ENCODE data around the gene SLC35F3.

The SLC35F3 gene

GRCh38 chr1:234022302-234022701 lies 117.8 kb downstream of the SLC35F3 start:
- no peak for DNase-seq (ENCODE audit: low read depth in 2 of 3, low spot score in 1 of 3)

DNA sequence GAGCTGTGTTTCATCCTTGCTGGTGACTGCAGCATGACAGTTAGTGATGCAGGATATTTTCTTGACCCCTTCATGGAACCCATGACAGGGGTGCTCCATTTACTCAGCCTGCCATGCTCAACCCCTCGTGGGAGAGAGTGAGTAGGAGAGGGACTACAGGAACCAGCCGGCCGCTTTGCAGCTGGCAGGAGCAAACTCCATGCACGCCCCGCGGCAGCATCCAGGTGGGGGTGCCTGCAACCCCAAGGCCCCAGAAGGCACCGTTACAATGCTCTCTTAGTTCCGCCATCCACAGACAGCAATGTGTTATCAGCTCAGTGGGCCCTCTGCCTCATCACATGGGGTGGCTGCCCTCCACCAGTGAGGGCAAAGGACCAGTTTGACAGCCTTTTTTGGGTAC lies 135.1 kb downstream of the SLC35F3 start:
- DNase-seq (ENCODE audit: low read depth in 2 of 3, low spot score in 1 of 3): no peak

- DNase-seq (ENCODE audit: low read depth in 2 of 3, low spot score in 1 of 3): no peak
These were observed 136.2 kb downstream of the SLC35F3 start for GRCh38 chr1:234040446-234041317.

GRCh38 chr1:234044079-234044478 lies 139.6 kb downstream of the SLC35F3 start:
- no peak for DNase-seq (ENCODE audit: low read depth in 2 of 3, low spot score in 1 of 3)

GRCh38 chr1:234047123-234047522 lies 142.6 kb downstream of the SLC35F3 start:
- no peak for DNase-seq (ENCODE audit: low read depth in 2 of 3, low spot score in 1 of 3)

DNA sequence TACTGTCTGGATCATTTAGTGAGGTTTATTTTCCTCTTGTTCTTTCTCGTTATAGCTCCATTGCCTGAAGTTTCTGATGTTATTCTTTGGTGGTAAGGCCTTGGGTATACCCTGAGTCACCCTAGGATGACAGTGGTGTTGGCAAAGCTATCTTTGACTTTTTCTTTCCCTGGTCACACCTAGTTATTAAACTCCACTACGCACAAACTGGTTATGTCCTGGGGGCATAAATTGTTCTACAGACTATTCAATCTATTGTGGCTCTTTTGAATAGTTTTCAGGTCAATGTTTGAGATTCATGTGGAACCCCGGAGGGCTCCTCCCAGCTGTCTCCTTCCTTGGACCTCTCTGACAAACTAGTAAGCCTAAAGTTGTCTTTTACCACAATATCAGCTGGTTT lies 157.7 kb downstream of the SLC35F3 start:
- no peak for DNase-seq (ENCODE audit: low read depth in 2 of 3, low spot score in 1 of 3)

- peak; percentile 31 to 67 (median 66) for DNase-seq (ENCODE audit: low read depth in 2 of 3, low spot score in 1 of 3)
These were observed 161.4 kb downstream of the SLC35F3 start for GRCh38 chr1:234065794-234066447.

DNA sequence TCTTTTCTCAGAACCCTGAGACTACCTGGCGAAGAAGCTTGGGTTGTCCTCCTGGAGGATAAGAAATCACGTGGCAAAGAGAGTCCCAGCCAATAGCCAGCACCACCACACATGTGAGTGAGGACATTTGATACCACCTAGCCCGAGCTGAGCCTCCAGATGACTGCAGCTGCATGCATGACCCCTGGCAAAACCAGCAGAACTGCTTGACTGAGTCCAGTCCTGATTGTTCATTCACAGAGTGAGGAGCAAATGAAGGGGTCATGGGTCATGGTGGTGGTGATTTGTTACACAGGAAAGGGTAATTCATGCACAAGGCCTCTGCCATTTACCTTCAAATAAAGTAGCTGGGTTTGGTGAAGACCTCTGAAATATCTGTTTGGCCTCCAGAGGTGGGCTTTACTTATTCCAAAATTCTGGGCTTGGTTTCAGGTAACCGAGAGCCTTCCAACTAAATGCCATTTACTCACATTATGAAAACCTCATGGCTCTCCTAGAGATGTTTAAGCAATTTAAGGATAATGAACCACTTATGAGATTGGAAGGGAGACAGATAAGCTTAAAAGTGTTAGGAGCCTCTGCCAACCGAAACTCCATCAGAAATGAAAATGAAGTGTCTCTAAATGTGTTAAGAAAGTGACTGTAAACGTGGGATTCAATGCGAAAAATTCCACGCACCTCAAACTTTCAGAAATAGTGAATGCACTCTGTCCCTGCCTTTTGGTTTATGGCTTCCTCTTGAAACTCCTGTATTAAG lies 163.3 kb downstream of the SLC35F3 start:
- no peak for DNase-seq (ENCODE audit: low read depth in 2 of 3, low spot score in 1 of 3)

DNA sequence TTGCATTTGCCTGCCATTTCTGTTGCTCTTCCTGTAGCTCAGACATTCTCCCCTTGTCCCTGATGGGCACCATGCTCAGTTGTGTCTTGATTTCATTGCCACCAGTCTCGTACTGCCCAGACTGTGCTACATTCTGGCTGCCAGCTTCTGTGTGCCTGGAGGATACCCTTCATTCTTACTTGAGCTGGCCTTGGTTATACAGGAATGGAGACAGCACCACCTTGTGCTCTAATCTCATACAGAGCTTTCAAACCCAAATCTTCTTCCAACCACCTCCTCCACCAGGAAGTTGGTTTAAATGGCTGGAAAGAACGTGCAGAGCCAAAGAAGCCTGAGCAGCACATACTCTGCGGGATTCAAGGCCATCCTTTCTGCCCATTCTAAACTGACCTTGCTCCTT lies 165.3 kb downstream of the SLC35F3 start:
- DNase-seq (ENCODE audit: low read depth in 2 of 3, low spot score in 1 of 3): no peak

GRCh38 chr1:234072793-234073192 lies 168.3 kb downstream of the SLC35F3 start:
- DNase-seq (ENCODE audit: low read depth in 2 of 3, low spot score in 1 of 3): no peak

- DNase-seq (ENCODE audit: low read depth in 2 of 3, low spot score in 1 of 3): no peak
These were observed 173.7 kb downstream of the SLC35F3 start for GRCh38 chr1:234078143-234078542.

- DNase-seq (ENCODE audit: low read depth in 2 of 3, low spot score in 1 of 3): no peak
These were observed 175.4 kb downstream of the SLC35F3 start for GRCh38 chr1:234079896-234080295.

DNA sequence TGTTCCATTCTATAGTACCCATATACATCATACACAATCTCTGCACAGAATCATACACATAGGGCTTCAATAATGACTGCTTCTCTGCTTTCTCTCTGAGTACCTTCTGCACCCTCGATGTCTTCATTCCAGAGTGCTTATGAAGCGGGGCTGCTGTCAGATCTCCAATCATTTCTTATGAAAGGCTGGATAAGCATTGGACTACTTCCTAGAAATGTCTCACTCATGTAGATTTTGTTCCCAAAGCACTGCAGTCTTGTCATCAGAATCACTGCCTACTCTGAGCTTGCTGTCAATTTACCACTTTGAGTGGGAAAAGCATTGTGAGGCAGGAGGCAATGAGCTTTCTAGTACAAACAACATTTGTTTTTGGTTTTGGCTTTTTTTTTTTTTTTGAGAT lies 179.0 kb downstream of the SLC35F3 start:
- no peak for DNase-seq (ENCODE audit: low read depth in 2 of 3, low spot score in 1 of 3)

DNA sequence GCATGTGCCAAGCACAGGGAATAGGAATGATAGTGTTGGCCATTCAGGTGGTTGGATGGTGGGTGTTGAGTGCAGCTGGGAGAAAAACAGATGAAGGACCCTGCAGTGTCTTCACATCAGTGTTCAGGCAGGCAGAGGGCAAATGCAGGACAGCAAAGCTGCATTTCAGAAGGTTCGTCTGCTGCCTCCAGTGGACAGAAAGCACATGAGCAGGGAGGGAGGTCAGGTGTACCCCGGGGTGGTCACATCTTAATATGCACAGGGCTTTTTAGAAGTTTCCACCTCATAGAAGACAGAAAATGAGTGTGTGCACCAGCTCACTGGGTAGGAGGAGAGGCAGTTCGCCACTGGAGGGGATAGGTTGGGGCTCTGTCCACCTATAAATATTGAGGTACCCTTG lies 184.9 kb downstream of the SLC35F3 start:
- DNase-seq (ENCODE audit: low read depth in 2 of 3, low spot score in 1 of 3): no peak

DNA sequence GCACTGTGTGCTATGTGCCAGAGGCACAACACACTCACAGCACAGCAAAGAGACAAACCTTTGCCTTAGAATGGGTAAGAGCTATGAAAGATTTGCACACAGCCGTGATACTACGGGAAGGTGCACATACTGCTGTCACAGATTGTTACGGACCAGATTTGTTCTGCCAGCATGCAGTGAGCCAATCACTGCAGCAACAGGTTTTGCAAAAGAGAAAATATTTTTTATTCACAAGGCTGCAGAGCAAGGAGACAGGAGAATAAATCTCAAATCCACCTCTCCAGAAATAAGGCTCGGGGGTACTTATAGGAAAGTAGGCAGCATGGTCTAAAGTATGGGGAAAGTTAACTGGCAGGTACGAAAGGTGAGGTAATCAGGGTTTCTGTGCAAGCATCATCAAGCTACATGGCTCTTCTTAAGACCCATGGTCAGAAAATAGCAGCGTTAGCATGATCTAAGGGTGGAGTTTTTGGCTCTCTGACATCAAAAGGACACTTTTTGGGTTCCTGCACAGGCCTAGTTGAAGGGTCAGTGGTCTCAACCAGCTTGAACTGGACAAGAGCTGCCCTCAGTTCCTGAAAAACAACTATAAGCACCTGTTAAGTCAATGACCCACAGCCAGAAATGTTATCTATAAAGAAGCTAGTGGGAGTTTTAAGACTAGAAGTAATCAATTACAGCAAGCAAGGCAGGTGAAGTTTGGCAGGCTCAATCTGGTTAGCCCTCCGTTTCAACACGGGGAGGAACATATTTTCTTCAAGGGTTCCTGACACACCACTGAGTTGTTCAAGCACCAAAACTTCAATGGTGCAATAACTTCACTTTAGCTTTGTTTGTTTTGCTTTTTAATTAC lies 186.0 kb downstream of the SLC35F3 start:
- no peak for DNase-seq (ENCODE audit: low read depth in 2 of 3, low spot score in 1 of 3)

GRCh38 chr1:234091065-234091401 lies 186.6 kb downstream of the SLC35F3 start:
- no peak for DNase-seq (ENCODE audit: low read depth in 2 of 3, low spot score in 1 of 3)

DNA sequence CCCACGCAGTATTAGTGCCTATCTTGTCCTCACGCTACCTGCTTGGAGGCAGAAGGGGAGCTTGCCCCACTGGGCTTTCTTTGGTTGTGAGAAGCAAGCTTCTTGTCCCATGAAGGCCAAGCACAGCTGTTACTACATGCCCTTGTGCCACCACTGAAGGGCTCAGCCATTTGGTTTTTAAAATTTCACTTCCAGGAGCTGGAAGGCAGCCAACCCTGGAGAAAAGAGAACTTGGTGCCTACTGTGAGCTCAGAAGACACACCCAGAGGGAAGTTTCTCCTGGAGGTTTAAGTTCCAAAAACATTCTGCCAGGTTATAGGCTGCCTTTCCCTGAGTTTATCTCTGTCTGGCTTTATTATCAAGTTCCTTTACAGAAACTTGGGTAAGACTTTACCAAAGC lies 187.4 kb downstream of the SLC35F3 start:
- DNase-seq (ENCODE audit: low read depth in 2 of 3, low spot score in 1 of 3): no peak

GRCh38 chr1:234093107-234093506 lies 188.6 kb downstream of the SLC35F3 start:
- no peak for DNase-seq (ENCODE audit: low read depth in 2 of 3, low spot score in 1 of 3)

- DNase-seq (ENCODE audit: low read depth in 2 of 3, low spot score in 1 of 3): no peak
These were observed 189.3 kb downstream of the SLC35F3 start for GRCh38 chr1:234093741-234094140.

DNA sequence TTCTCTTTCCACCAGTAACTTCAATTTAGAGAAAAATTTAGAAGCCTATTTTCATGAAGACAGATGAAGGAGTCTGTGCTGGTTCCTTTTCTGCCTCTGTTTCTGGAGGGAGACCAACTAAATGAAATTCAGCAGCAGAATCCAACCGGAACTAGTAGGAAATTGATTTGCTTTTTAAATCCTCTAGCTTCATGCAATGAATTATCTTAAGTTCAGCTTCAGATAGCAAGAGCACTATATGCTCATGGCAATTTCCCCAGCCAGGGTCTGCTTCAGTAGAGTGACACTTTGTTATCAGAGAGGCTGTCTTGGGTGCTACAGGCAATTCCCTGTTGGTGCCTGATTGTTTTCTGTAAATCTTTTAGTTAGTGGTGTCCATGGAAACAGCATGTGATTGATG lies 189.7 kb downstream of the SLC35F3 start:
- no peak for DNase-seq (ENCODE audit: low read depth in 2 of 3, low spot score in 1 of 3)

GRCh38 chr1:234096161-234096770 lies 191.8 kb downstream of the SLC35F3 start:
- DNase-seq (ENCODE audit: low read depth in 2 of 3, low spot score in 1 of 3): no peak

Data from stimulated activated CD4-positive, alpha-beta T cell treated with anti-CD3 and anti-CD28 coated beads, Interleukin-12 subunit alpha, Interleukin-12 subunit beta, amount 100 ng/mL, for 48 hours (primary cell).